ENCODE data around the gene GTPBP4. TPM values are rescaled to one million over a fixed set of nuclear protein-coding genes. Genes with fewer than 3 reads are reported as not detected.

GTPBP4 gene
- total RNA-seq, 2 experiments from 2014 or later: 147 to 150 TPM

Other genes with a start within 250 kb of the GTPBP4 start
- 100 to 1,000 TPM; 127 to 137 TPM for gene LARP4B, start 56.7 kb upstream of the GTPBP4 start, total RNA-seq
- not detected for gene IDI2, start 37.4 kb downstream of the GTPBP4 start, total RNA-seq
- 10 to 100 TPM; 59.1 to 64.5 TPM for gene IDI1, start 60.7 kb downstream of the GTPBP4 start, total RNA-seq
- gene WDR37, start 68.0 kb downstream of the GTPBP4 start, total RNA-seq: 10 to 100 TPM; 13.5 to 16.7 TPM